Thyroid gland (tissue), 4 donors: ENCODE data around the gene ATP10B.

Source experiments
- CTCF ChIP-seq, 6 experiments: fragments of 200-600 bp in 3 of 6; fragments of 450-650 bp in 3 of 6; sonication (generic) in 3 of 6; IDR thresholded peaks; one replicate each; pipeline ENCODE4 v1.5.1; 2016 to 2019; ENCODE audit warnings: antibody characterized with exemption in 6 of 6, mild to moderate bottlenecking in 2 of 6, inconsistent platforms in 1 of 6, moderate library complexity in 1 of 6
- POLR2A ChIP-seq, 2 donors: fragments of 450-650 bp; IDR thresholded peaks; one replicate each; pipeline ENCODE4 v1.6.1; 2017; ENCODE audit warnings: antibody characterized with exemption in 2 of 2, mild to moderate bottlenecking in 2 of 2, moderate library complexity in 1 of 2

GRCh38 chr5:160672521-160672920 lies 179.5 kb downstream of the ATP10B start:
- TF ChIP-seq CTCF (IDR thresholded peaks at IDR 0.05) (no peak), POLR2A (IDR thresholded peaks at IDR 0.05) (no peak)
